Measurements from ENCODE around the gene HID1. TPM values are rescaled to one million over a fixed set of nuclear protein-coding genes. Genes with fewer than 3 reads are reported as not detected.

HID1 gene
- total RNA-seq, 1 donor from 2014 or later = 28.5 TPM

- Histone ChIP-seq H3K27me3 (ENCODE audit: control insufficient read depth, insufficient read depth, low read length) (peaks cover 42% of the 10 kb centered on the region), H3K36me3 (ENCODE audit: control insufficient read depth, insufficient read depth, low read length) (no peaks in the 10 kb centered on the region), H3K4me3 (ENCODE audit: low read depth, low read length) (no peak overlapping the region)
- TF ChIP-seq, protein P1, sequence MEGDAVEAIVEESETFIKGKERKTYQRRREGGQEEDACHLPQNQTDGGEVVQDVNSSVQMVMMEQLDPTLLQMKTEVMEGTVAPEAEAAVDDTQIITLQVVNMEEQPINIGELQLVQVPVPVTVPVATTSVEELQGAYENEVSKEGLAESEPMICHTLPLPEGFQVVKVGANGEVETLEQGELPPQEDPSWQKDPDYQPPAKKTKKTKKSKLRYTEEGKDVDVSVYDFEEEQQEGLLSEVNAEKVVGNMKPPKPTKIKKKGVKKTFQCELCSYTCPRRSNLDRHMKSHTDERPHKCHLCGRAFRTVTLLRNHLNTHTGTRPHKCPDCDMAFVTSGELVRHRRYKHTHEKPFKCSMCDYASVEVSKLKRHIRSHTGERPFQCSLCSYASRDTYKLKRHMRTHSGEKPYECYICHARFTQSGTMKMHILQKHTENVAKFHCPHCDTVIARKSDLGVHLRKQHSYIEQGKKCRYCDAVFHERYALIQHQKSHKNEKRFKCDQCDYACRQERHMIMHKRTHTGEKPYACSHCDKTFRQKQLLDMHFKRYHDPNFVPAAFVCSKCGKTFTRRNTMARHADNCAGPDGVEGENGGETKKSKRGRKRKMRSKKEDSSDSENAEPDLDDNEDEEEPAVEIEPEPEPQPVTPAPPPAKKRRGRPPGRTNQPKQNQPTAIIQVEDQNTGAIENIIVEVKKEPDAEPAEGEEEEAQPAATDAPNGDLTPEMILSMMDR (IDR thresholded peaks at IDR 0.05; ENCODE audit: insufficient read depth, low read length, poor library complexity, severe bottlenecking) = no peak
- no peak for DNase-seq (ENCODE audit: low read depth)
Measured at GRCh38 chr17:74945543-74945942, 27.0 kb downstream of the HID1 start.

DNA sequence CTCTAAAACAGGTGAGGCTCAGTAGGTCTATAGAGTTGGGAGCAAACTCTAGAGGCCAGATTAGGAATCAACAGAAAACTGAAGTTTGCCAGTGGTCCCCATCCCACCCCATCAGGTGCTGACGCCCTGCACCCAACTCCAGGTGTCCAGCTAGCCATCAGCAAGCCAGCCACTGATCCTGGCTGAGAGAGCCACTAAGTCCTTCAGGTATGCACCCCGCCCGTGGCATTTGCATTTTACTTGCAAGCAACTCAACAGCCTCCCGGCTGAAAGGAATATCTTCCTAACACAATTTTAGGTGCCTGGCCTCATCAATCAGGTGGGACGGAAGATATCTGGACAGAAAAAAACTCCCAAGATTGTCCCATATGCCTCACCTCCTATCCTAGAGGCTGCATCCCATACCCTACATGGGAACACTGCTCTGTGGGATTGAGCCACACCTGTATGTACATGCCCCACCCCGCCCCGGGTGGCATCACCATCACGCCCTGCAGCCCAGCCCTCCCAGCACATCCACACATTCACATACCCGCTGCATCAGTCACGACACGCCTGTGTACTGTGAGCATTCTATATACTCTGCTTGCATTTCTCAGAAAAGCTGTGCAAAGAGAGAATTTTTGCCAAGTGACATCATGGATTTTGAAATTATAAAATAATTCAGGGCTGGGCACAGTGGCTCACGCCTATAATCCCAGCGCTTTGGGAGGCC is 28.6 kb downstream of the HID1 start:
- H3K36me3 ChIP-seq (ENCODE audit: control insufficient read depth, insufficient read depth, low read length) = no peaks in the 10 kb centered on the region
- no peak for DNase-seq (ENCODE audit: low read depth)
- peaks cover 39% of the 10 kb centered on the region for H3K27me3 ChIP-seq (ENCODE audit: control insufficient read depth, insufficient read depth, low read length)
- no peak overlapping the region for H3K4me3 ChIP-seq (ENCODE audit: low read depth, low read length)
- TF ChIP-seq, protein P1 (IDR thresholded peaks at IDR 0.05; ENCODE audit: insufficient read depth, low read length, poor library complexity, severe bottlenecking) = no peak

DNA sequence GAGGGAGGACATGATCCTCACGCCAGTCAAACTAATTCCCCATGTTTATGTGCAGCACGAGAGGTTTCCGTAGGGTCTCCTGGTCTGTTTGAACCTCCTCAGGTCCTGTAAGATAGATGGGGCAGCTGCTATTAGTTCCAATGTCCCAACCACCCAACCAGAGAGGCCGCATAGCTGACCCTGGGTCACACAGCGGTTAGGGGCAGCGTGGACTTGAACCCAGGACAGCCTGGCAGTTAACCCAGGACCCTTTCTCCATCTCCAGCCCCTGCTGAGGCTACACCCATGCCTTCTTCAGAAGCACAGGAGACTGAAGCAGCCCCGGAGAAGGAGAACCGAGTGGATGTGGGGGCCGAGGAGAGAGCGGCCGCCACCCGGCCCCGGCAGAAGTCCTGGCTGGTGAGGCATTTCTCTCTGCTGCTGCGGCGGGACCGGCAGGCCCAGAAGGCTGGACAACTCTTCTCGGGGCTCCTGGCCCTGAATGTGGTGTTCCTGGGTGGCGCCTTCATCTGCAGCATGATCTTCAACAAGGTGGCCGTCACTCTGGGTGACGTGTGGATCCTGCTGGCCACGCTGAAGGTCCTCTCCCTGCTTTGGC is 31.3 kb downstream of the HID1 start:
- H3K4me3 ChIP-seq (ENCODE audit: low read depth, low read length) = no peak overlapping the region
- no peak for DNase-seq (ENCODE audit: low read depth)
- H3K36me3 ChIP-seq (ENCODE audit: control insufficient read depth, insufficient read depth, low read length) = no peaks in the 10 kb centered on the region
- TF ChIP-seq, protein P1 (IDR thresholded peaks at IDR 0.05; ENCODE audit: insufficient read depth, low read length, poor library complexity, severe bottlenecking) = no peak
- peaks cover 54% of the 10 kb centered on the region for H3K27me3 ChIP-seq (ENCODE audit: control insufficient read depth, insufficient read depth, low read length)

GRCh38 chr17:74939534-74939933 is 33.0 kb downstream of the HID1 start:
- DNase-seq (ENCODE audit: low read depth) = no peak
- Histone ChIP-seq H3K36me3 (ENCODE audit: control insufficient read depth, insufficient read depth, low read length) (no peaks in the 10 kb centered on the region), H3K27me3 (ENCODE audit: control insufficient read depth, insufficient read depth, low read length) (peaks cover 68% of the 10 kb centered on the region), H3K4me3 (ENCODE audit: low read depth, low read length) (no peak overlapping the region)
- TF ChIP-seq, protein P1 (IDR thresholded peaks at IDR 0.05; ENCODE audit: insufficient read depth, low read length, poor library complexity, severe bottlenecking) = no peak

DNA sequence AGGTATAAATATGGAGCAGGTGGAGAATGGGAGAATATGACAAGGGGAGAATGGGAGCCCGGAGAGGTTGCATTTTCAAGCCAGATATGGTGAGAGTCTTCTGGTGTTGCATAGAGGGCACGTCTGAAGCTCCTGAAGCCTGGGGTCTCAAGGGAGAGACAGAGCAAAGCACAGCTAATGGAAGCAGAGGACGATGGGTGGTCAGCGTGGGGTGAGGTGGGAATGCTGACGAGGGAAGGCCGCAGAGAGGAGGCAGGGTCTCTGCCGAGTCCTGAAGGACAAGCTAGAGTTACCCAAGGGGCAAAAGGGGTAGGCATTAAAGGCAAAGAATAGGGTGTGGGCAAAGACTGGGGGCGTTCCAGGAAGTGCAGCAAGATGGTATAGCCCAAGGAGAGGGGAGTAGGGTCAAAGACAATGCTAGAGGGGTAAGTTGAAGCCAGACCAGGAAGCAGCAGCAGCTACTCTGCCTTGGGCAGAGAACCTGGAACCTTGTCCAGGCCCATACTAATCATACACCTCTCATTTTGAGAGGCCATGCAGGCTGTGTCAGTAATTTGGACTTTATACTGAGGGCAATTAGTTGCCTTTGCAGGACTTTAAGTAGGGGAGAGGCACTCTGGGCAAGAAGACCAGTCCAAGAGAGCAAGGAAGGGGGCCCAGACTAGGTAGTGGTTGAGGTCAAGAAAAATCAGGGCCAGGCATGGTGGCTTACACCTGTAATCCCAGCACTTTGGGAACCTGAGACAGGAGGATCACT is 34.2 kb downstream of the HID1 start:
- Histone ChIP-seq H3K27me3 (ENCODE audit: control insufficient read depth, insufficient read depth, low read length) (peaks cover 72% of the 10 kb centered on the region), H3K36me3 (ENCODE audit: control insufficient read depth, insufficient read depth, low read length) (no peaks in the 10 kb centered on the region), H3K4me3 (ENCODE audit: low read depth, low read length) (no peak overlapping the region)
- no peak for DNase-seq (ENCODE audit: low read depth)
- TF ChIP-seq, protein P1 (IDR thresholded peaks at IDR 0.05; ENCODE audit: insufficient read depth, low read length, poor library complexity, severe bottlenecking) = no peak
